DMS114 treated with DMSO at 0.1 percent for 48 hours (cell line): ENCODE results near the gene ANKRD24.
A peak's percentile ranks its signal among the peaks of the same experiment; 100 is the strongest.
"Not testable (repeated sequence)": the region's sequence is repeated elsewhere in the genome, so short reads cannot be mapped to it uniquely, and the experiment has no call there.

ENCODE experiments used
- DNase-seq: peaks from one replicate; lab custom pipeline; 2025; ENCODE audit not compliant: unreplicated experiment; lab: John Stamatoyannopoulos, UW

The ANKRD24 gene

DNA sequence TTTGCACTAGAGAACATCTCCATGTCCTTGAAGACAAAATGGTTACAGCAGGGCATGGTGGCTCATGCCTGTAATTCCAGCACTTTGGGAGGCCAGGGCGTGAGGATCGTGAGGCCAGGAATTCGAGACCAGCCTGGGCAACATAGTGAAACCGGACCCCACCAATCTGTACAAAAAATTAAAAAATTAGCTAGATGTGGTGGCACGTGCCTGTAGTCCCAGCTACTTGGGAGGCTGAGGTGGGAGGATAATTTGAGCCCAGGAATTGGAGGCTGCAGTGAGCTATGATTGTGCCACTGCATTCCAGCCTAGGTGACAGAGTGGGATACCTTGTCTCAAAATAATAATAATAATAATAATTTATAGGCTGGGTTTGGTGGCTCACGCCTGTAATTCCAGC, 47.7 kb downstream of the ANKRD24 start:
- not testable (repeated sequence) for DNase-seq

DNA sequence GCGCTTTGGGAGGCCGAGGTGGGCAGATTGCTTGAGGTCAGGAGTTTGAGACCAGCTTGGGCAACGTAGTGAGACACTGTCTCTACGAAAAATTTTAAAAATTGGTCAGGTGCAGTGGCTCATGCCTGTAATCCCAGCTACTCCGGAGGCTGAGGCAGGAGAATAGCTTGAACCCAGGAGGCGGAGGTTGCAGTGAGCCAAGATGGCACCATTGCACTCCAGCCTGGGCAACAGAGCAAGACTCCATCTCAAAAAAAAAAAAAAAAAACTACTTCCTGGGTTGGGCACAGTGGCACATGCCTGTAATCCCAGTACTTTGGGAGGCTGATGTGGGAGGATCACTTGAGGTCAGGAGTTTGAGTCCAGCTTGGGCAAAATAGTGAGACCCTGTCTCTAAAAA, 49.0 kb downstream of the ANKRD24 start:
- DNase-seq, result not testable (repeated sequence)

DNA sequence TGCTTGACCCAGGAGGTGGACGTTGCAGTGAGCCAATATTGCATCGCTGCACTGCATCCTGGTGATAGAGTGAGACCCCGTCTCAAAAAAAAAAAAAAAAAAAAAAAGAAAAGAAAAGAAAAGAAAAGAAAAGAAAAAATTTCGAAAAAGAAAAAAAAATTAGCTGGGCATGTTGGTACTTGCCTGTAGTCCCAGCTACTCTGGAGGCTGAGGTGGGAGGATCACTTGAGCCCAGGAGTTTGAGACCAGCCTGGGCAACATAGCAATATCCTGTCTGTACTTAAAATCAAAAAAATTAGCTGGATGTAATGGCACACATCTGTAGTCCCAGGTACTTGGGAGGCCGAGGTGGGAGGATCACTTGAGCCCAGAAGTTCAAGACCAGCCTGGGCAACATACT, 49.6 kb downstream of the ANKRD24 start:
- DNase-seq, result not testable (repeated sequence)

DNA sequence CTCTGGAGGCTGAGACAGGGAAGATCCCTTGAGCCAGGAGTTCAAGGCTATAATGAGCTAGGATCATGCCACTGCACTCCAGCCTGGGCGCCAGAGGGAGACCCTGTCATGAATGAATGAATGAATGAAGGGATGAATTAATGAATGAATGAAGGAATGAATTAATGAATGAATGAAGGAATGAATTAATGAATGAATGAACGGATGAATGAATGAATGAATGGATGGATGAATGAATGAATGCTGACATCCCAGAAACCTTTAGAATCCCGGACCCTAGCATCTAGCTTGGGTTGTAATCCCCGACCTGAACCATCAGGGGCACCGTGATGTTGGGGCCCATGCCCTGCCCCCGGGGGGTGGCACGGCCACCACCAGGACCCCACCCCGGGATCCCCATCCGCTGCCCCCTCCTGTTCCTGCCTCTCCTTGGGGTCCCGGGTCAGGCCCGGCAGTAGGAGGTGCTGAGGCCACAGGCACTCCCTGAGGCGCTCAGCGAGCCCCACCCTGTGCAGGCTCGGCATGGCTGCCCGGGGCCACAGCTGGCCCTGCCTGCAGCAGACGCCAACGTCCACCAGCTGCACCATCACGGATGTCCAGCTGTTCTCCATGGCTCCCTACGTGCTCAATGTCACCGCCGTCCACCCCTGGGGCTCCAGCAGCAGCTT, 50.3 kb downstream of the ANKRD24 start:
- no peak for DNase-seq

DNA sequence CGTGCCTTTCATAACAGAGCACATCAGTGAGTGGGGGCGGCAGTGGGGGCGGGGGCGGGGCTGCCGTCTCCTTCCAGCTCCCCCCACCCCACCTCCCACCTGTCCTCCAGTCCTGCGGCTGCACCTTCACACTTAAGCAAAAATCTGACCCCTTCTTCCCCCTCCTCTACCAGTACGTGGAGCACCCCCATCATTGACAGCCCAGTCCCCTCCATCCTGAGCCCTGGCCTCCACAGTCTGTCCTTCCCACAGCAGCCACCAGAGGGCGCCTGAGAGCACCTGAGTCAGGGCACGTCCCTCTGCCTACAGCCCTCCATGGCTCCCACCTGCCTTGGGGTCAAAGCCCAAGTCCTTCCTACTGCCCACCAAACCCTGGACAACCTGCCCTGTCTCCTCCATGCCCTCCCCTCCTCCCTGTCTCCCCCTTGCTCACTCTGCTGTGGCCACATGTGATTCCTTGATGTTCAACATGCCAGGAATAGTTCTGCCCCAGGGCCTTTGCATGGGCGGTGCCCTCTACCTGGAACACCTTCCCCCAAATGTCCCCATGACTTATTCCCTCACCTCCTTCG, 50.9 kb downstream of the ANKRD24 start:
- DNase-seq, result no peak

DNA sequence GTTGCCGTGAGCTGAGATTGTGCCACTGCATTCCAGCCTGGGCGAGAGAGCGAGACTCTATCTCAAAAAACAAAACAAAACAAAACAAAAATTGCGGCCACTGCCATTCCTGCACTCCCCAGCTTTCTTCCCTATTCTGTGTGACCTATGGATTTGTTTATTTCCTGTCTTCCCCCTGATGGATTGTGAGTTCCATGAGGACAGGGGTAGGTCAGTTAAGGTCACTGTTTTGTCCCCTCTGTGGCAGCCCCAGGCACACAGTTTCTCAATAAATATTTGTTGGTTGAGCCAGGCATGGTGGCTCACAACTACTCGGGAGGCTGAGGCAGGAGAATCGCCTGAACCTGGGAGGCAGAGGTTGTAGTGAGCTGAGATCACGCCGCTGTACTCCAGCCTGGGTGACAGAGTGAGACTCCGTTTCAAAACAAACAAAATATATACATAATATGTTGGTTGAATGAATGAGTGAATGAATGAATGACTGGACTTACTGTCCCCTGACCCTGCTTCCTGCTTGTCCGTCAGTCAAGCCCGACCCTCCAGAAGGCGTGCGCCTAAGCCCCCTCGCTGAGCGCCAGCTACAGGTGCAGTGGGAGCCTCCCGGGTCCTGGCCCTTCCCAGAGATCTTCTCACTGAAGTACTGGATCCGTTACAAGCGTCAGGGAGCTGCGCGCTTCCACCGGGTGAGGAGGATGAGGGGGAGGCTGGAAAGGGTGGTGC, 51.8 kb downstream of the ANKRD24 start:
- DNase-seq, result no peak

DNA sequence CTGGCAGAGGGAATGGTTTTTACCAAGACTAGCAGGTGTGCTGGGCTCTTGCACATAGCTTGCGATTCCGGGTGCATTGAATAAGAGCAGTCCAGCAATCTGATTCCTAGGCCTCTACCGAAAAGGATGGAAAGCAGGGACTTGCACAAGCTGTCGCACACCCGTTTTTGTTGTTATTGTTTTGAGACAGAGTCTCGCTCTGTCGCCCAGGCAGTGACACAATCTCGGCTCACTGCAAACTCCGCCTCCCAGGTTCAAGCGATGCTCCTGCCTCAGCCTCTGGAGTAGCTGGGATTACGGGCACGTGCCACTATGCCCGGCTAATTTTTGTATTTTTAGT, 52.3 kb downstream of the ANKRD24 start:
- no peak for DNase-seq

DNA sequence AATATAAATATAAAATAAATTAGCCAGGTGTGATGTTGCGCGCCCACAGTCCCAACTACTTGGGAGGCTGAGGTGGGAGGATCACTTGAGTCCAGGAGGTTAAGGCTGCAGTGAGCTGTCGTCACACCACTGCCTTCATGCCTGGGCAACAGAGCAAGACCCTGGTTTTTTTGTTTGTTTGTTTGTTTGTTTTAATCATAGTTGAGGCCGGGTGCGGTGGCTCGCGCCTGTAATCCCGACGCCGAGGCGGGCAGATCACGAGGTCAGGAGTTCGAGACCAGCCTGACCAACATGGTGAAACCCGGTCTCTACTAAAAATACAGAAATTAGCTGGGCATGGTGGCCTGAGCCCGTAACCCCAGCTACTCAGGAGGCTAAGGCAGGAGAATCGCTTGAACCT, 55.0 kb downstream of the ANKRD24 start:
- not testable (repeated sequence) for DNase-seq

DNA sequence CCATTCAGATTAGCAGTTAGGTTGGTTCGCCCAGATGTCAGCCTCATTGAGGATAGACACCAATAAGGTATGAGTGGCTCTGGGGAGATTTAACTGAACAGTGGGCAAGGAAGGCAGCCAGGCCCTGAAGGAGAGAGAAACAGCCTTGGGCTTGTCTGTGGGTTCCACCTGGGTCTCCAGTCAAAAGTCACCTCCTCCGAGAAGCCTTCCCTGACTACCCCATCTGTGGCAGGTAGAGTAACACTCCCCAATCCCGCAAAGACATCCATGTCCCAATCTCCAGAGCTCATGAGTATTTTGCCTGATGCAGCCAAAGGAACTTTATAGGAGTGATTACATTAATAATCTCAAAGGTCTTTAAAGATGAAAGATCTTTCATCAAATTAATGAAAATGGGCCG, 56.3 kb downstream of the ANKRD24 start:
- DNase-seq, result no peak

DNA sequence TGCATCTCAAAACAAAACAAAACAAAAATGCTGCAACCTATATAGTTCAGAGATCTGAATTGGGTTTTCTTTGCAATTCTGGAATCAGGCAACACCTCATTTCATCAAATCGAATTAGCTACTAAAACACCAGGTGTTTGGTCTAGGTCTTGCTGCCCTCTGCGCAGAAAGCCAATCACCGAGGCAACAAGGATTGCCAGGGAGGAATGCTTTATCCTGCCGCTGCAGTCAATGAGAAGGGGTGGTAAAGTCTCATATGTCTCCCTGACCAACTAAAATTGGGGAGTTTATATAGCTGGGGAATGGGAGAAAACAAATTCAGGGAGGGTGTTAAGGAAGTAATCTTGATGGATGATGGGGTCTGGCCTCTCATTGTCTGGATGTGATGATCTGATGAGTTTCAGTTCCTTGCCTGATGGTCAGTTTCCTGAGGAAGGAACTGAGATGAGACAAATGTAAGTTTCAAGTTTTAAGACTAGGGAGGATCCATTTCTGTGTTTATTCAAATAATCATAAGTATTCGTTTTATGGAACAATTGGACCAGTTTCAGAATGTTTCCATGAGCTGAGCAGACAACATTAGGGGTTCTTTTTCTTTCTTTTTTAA, 59.4 kb downstream of the ANKRD24 start:
- DNase-seq, result no peak

DNA sequence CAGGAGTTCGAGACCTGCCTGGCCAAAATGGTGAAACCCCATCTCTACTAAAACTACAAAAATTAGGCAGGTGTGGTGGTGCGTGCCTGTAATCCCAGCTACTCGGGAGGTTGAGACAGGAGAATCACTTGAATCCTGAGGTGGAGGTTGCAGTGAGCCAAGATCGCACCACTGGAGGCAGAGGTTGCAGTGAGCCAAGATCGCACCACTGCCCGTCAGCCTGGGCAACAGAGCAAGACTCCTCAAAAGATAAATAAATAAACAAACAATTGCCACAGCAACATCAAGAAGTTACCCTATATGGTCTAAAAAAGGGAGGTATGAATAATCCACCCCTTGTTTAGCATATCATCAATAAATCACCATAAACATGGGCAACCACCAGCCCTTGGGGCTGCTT, 63.4 kb downstream of the ANKRD24 start:
- DNase-seq, result not testable (repeated sequence)

DNA sequence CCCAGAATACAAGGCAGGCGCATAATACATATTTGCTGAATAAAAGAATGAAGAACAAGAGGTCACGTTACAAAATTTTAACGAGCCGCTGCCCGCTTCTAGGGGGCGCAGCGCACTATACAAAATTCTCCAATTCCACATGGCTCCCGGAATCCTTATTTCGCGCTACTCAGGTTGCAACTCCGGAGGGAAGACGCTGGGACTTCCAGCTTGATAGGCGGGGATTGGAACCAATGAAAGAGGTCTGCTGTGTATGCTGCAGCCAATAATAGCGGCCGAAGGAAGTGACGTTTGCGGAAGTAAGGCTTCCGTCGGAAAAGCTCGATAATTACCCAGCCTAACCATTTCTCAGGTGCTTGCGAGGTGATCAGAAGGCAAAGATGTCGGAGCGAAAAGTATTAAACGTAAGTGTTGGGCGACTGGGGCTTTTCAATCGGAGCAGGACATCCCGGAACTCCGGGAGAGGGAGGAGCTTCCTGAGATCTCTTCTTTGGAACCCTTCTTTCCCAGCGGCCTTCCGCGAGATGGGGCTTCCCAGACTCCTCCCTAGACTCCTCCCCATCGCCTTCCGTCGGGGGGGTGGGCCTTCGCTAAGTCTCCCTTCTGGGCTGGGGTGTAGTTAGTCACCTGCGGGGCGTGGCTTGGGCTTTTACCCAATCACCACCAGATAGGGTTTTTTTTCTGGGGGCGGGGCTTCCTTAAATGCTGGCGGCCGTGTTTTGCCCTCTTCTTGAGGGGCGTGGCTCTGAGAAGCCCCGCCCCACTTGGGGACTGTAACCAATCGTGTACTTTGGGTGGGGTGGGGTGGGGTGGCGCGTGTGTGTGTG, 64.5 kb downstream of the ANKRD24 start, which contains the start of gene YJU2:
Gene YJU2 (plus strand): TSS at position 314 of the 827 bp plus-strand sequence. CDS start 67 bp downstream, at position 381.
- DNase-seq, result peak; percentile 92

DNA sequence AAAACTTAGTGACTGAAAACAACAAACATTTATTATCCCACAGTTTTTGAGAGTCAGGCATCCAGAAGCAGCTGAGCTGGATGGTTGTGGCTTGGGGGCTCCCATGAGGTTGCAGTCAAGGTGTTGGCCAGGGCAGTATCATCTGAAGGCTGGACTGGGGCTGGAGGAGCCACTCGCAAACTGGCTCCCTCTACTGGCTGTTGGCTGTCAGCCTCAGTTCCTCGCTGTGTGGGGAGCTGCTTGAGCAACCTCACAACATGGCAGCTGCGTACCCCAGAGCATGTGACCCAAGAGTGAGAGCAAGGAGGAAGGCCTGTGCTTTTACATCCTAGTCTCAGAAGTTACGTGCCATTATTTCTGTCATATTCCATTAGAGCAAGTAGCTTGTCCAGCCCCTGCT, 74.1 kb downstream of the ANKRD24 start:
- no peak for DNase-seq

DNA sequence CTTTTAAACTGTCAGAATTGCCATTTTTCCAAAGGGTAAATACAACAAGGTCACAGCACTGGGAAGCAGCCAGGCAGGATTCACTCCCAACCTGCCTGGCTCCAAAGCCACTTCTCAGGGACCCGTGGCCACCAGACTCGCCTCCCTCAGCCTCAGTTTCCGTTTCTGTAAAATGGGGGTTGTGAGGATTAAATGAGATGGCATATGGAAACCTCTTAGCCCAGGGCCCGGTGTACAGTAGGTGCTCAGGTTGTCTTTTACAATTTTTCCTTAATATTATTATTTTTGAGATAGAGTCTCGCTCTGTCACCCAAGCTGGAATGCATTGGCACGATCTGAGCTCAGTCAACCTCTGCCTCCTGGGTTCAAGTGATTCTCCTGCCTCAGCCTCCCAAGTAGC, 74.5 kb downstream of the ANKRD24 start:
- no peak for DNase-seq

DNA sequence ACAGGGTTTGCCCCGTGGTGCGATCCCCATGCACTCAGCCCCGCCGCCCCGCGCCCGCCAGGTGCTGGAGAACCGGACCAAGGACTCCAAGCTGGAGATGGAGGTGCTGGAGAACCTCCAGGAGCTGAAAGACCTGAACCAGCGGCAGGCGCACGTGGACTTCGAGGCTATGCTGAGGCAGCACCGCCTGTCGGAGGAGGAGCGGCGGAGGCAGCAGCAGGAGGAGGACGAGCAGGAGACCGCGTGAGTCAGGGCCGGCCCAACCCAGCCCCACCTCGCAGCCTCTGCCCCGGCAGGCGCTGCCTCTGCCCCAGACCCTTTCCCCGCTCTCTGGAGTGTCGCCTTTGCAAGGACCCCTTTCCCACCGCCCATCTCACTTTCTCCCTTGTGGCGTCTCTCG, 75.7 kb downstream of the ANKRD24 start:
- no peak for DNase-seq

DNA sequence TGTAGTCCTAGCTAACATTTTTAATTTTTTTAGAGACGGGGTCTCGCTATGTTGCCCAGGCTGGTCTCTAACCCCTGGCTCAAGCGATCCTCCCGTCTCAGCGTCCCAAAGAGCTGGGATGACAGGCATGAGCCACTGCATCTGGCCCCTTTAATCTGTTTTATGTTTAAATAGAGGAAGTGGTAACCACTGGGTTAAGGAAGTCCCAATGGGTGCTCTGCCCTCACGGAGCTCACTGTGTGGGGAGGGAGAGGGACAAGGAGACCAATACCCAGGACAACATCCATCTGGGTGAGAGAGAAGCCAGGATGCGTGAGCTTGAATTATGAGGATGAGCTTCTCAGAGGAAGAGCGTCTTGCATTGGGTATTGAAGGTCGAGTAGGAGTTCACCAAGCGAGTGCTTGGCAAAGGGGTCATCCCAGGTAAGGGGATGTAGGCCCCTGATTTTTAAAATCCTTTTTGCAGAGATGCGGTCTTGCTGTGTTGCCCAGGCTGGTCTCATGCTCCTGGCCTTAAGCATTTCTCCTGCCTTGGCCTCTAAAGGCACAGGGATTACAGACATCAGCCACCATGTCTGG, 78.2 kb downstream of the ANKRD24 start:
- DNase-seq, result no peak

DNA sequence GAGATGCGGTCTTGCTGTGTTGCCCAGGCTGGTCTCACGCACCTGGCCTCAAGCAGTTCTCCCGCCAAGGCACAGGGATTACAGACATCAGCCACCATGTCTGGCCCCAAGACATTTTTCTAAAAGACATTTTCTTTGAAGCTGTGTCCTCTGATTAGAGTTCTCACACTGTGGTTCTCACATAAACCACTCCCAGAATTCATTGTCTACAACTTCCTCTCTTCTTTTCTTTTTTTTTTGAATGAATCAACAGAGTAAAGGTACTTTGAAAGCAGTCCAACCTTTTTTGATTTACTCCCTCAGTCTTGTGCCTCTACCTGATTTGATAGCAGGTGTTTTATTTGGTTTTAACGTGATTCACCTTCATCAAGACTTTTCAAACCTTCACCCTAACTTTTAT, 82.3 kb downstream of the ANKRD24 start:
- no peak for DNase-seq

DNA sequence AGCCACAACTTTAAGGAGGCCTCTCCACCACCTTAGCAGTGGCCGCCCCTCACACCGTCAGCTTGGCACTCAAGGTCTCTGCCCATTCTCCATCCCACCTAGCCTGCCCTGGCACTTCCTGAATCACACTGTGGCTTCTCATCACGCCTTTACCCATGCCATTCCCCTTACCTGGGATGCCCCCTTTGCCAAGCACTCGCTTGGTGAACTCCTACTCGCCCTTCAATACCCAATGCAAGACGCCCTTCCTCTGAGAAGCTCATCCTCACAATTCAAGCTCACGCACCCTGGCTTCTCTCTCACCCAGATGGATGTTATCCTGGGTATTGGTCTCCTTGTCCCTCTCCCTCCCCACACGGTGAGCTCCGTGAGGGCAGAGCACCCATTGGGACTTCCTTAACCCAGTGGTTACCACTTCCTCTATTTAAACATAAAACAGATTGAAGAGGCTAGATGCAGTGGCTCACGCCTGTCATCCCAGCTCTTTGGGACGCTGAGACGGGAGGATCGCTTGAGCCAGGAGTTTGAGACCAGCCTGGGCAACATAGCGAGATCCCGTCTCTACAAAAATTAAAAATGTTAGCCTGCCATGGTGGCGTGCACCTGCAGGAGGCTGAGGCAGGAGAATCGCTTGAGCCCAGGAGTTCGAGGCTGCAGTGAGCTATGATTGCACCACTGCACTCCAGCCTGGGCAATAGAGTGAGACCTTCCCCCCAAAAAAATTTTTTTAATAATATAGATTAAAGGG, 83.9 kb downstream of the ANKRD24 start:
- DNase-seq, result no peak

DNA sequence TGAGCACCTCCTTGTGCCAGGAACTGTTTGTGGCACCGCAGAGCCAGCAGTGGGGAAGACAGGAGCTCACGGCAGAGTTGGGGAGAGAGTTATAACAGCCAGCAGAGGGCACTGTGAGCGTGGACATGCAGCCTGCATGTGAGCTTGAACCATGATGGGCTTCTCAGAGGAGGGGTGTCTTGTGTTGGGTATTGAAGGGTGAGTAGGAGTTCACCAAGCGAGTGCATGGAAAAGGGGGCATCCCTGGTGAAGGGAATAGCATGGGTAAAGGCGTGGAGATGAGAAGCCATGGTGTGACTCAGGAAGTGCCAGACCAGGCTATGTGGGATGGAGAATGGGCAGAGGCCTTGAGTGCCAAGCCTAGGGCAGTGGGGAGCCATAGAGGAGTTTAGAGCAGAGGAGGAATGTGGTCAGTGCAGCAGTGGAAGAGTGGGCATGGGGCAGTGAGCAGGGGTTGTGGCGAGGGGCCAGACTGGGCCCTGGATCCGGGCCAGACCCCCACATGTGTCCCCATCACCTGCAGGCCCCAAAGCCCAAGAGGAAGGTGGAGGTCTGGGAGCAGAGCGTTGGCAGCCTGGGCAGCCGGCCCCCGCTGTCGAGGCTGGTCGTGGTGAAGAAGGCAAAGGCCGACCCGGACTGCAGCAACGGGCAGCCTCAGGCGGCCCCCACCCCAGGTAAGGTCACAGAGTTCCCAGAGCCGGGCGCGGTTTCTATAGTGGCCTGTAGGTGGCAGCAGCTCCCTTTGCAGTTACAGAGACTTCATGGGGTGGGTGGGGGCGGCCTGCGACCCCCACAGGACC, 84.8 kb downstream of the ANKRD24 start:
- no peak for DNase-seq
